Stimulated activated CD4-positive, alpha-beta T cell treated with anti-CD3 and anti-CD28 coated beads, Interleukin-12 subunit alpha, Interleukin-12 subunit beta, amount 100 ng/mL, for 48 hours (primary cell): ENCODE results near the gene LRRC10.

Experiments used
- DNase-seq, 3 donors: peaks; one replicate each; pipeline ENCODE4 v3.0.0-alpha.2; 2020; ENCODE audit warnings: low read depth in 2 of 3, low spot score in 1 of 3

The LRRC10 gene

GRCh38 chr12:69570545-69571399 is 39.9 kb downstream of the LRRC10 start:
- DNase-seq = peak; percentile 8 to 44 (median 21)

- DNase-seq = no peak
Observed at GRCh38 chr12:69570000-69570516, 40.6 kb downstream of the LRRC10 start.

- no peak for DNase-seq
Observed at GRCh38 chr12:69569236-69569635, 41.5 kb downstream of the LRRC10 start.

GRCh38 chr12:69566603-69567002 is 44.1 kb downstream of the LRRC10 start:
- no peak for DNase-seq

- DNase-seq = no peak
Observed at GRCh38 chr12:69563166-69563762, 47.4 kb downstream of the LRRC10 start.
